Stimulated activated CD8-positive, alpha-beta memory T cell treated with anti-CD3 and anti-CD28 coated beads, Interleukin-15, amount 100 ng/mL, for 1 hour (primary cell): ENCODE data around the gene GPC5.

Experiments
- DNase-seq: peaks from one replicate; pipeline ENCODE4 v3.0.0-alpha.2; 2020; ENCODE audit warnings: low read depth

Gene GPC5

DNA sequence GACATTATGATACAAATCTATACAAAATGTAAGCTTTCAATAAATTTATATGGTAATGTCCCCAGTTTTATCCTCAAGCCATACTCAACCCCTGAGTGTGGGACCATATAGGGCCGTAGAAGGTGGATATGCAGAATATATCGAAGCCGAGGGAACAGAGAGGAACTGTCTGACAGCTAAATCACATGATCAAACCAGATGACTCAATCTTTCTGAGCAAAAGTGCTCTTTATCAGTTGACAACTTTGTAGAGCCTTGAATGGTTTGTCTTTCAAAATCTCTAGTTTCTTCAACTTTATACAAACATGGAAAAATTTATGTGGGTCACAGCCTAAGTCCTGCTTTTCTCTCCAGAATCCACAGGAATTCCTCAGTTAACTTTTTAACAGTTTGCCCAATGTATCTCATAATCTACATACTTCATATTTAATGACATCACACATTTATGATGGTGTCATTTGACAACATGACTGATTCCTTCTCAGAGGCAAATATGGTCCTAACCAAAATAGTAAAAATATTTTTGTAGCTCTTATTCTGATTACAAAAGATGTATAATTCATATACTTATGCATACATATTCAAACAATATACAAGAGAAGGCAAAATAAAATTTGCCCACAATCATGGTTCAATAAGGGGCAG, 1155.2 kb downstream of the GPC5 start:
- no peak for DNase-seq

DNA sequence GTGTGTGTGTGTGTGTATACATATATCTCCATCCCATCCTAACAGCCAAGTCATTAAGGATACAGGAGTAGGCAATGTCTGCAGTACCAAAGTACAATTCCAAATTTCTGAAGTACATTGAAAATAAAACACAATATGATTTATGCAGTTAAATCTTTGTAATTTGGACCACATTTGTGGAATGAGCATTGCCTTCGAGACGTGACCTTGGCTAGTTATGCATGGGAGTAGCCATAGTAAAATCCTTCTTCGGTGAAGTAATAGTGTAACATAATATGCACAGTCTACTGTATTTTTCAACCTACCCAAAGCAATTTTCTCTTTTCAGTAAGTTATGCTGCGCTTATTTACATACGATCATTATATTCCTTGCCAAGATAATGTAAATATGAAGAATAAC, 1162.5 kb downstream of the GPC5 start:
- DNase-seq, result no peak

DNA sequence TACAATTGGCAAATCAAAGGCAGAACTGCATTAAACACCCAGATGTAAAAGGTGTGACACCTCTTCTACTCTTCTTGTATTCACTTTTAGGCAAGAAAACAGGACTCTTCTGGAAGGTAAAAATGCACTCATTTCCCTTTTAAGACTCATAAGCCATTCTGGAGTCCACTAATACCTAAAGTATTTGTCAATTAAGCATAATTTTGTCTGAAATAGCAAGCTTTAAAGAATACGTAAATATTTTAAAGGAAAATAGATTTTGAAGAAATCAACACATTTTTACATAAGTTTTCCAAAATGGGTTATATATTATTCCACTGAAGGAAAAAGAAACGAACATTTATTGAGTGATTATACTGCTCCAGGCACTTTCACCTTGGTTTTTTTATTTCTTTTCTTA, 1166.5 kb downstream of the GPC5 start:
- DNase-seq, result no peak

DNA sequence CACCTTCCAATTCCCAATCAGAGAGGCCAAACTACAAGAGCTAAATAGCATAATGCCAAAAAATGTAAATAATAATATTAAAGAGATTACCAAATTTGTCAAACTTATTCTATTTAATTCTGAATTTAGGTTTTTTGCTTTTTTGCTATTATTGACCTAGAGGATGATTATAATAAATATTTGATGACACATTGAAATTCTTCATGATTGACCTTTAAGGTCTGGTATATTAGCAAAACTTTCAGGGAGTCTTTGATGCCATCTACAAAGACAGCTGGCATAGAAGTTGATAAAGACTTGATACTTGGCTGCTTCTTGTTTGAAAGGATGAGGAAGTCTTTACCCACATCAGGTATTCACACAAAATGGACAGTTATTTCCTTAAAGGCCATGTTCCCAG, 1168.3 kb downstream of the GPC5 start:
- no peak for DNase-seq

DNA sequence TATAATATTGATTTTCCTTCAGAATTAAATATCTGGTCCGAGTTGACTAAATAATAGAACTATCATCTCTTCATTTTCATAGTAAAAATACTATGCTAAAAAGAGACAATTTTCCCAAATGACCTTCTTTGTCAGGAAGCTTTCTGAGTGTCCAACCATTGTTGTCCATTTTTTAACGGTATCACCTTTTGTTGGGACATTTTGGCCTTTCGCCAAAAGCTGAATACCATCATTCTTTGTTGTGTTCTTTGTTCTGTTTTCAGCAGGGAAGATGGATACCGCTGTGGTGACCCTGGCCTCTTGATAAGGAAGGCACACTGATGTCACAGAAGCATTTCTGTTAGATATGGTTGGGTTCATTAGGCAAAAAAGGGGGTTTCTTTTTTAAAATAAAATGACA, 1173.8 kb downstream of the GPC5 start:
- DNase-seq, result no peak

DNA sequence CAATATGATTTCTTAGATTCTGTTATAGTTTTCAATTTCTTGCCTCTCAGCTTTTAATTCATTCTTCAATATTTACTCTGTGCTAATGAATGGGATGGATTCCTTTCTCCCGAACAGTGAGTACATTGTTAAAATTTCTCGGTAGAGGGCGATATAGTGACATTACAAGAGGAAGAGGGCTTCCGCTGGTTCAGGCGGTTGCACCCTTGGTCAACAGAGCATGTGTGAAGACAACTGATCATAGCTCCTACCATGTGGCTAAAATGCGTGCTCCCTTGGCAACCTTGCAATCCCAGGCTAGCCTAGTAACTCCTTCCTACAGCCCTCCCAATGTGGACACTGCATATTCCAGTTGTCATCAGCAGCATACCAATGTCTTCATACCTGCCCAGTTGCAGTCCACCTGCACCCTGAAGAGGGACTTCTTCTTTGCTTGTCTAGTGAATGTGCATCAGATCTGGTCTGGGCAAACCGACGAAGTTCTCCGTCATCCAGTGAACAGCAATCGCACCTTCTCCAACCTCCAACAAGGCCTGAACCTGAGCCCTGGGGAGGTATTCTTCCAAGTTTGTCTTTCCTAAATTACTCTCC, 1175.1 kb downstream of the GPC5 start:
- DNase-seq, result no peak

DNA sequence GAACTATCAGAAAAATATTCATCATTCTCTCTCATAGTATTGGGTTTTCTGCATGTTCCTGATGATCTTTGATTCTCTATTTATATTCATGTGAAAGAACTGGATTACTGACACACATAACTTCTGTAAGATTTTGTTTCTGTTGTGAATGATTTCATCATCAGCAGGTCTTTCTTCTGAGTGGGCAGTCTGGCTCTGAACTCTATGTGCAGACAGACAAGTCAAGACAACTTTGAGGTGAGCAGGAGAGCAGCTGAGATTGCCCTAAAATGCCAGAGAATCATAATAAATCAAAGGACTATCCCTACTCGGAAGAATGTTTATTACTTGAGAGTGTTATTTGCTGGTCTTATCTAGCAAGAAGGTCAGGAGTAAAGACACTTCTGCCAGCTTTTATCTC, 1176.1 kb downstream of the GPC5 start:
- DNase-seq, result no peak

DNA sequence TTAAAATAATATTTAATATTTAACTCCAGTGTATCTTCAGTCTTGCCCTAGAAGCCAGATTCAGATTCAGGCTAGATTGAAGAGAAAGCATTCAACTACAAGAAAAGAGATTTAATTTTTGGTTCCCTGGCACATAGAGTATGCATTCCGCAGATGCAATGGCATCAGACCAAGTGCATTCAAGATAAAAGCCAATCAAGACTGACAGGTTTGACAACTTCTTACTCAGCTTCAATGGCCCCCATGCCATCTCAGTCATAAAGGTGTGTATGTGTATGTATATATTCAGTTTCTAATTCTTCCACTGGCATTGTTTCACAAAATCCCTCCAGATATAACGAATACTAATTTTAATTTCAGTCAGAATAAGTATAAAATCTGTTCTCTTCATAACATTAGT, 1177.4 kb downstream of the GPC5 start:
- DNase-seq, result no peak

DNA sequence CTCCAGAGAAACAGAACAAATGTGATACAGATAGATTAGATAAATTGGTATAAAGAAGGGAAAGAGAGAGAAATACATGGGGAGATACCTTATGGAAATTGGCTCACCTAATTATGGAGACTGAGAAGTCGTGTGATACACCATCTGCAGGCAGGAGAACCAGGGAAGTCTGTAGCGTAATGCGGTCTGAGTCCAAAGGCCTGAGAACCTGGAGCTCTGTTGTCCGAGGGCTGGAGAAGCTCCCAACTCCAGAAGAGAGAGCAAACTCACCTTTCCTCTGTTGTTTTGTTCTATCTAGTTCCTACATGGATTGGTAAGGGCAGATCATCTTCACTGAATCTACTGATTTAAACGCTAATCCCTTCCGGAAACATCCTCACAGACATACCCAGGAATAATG, 1179.9 kb downstream of the GPC5 start:
- no peak for DNase-seq

DNA sequence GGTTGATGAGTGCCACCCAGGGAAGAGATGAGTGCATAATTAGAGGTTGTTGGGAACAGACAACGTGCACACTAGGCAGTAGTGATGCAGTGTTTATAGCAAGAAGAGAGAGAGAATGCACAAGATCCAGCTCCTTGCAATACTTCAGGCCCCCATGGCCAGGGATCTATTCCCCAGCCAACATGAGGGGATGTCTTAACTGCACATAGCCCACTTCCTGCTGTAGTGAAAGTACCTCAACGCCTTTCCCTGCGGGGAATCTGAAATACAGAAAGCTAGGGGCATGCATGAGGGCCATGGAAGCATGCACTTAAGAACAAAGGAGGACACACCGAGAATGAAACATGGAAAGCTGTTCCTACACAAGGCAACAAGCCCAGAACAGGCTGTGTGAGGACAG, 1191.5 kb downstream of the GPC5 start:
- DNase-seq, result no peak

DNA sequence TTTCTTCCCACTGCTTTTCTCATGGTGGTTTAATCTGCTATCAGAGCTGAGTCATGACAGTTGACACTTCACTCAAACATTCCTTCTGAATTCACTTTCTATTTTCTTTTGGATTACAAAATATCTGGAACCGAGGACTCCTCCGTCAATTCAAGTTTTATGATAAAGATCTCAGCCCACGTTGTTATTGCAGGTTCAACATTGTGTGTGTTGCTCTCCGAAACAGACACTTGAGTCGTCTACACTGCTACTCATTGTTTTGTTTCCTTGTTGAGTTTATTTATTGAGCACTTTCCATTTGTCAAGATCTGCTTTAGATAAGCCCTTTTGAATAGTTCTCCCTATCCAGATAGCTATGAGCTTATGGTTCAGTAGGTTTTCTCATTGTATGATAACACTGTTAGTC, 1192.1 kb downstream of the GPC5 start:
- DNase-seq, result no peak

DNA sequence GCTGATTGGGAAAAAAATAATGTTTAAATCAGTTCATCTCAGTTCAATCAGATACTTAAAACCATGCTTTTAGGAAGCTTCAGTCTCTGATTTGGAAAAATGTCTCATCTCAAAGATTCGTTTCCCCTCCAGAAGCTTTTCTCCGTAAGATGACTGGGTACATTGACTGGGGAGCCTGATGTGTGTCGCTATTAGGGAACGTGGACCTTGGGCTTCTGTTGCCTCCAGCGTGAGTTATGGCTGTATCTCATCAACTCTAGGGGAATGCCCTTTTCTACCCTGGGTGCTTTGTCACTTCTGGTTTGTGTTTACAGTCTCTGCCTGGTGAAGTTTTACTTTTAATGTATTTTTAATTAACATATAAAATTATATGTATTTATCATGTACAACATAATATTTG, 1192.7 kb downstream of the GPC5 start:
- no peak for DNase-seq

DNA sequence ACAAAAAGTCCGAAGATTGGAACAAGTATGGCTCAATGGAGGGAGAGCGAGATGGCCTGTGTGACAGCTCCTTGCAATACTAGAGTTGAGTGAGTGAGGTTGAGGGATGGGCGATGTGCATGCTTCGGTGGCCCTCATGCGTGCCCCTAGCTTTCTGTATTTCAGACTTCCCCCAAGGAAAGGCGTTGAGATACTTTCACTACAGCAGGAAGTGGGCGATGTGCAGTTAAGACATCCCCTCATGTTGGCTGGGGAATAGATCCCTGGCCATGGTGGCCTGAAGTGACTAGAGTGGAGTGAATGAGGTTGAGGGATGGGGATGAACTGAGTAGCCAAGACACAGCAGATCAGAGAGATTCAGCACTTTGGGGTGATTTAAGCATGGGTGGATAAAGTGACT, 1194.3 kb downstream of the GPC5 start:
- no peak for DNase-seq

DNA sequence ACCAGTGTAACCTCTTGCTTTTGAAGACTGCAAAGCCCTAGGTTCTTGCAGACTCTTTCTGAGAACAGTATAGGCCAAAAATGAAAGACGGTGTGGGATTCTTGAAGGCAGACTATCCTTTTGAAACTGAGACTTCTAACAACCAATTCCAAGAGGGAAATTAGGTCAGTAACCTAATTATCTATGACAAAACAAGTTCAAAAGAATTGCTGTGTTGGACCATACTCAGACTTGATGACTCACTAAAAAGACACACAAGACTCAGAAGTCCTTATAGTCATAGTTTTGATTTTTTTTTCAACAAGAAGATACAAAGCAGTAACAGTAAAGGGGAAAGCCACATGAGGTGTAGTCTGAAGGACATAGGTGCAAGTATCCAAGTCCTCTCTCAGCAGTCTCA, 1204.1 kb downstream of the GPC5 start:
- DNase-seq, result no peak

DNA sequence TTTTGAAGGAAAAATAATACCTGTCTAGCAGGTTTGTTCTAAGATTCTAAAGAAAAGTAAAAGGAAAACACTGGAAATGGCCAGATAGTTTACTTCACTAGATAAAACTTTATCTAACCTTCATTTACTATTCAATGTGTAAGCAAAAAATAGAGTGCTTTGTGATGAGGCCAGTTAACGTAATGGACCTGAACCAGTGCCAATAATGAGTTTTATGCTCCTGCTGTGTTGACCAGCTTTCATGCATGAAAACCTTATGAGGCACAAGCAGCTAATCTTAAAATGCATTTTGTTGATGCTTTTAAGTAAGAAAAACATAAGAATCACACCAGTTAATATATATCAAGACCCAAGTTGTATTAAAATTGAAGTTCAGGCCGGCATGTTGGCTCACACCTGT, 1211.0 kb downstream of the GPC5 start:
- DNase-seq, result no peak

DNA sequence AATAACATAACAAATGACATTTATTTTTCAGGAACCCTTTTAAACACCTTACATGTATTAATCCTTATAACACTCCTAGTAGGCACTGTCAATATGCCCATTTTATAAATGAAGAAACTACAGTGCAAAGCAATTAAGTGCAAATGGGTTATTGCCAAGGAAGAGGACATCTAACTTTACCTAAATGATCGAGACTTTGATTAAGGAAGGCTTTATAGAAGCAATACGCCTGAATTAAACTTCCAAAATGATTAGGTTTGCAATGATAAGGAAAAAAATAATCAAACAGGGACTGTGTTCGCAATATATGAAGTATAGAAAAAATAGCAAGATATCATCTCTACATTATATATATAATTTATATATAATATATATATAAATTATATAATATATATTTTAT, 1214.5 kb downstream of the GPC5 start:
- no peak for DNase-seq

DNA sequence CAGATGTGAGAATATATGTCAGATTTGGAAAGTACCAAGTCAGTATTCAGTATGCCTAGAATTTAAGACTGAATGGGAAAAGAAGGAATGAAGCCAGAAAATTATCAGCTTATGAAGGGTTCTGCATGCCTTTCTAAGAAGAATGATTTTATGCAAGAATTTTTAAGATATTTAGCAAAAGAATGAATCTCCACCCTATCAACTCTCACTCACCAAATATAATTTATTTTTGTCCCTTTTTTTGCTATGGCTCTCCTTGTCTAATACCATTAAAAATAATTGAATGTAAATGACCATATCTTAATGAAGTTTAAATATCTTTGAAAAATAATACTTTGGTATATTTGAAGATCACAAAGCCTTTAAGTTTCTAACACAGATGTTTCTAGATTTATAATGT, 1215.5 kb downstream of the GPC5 start:
- DNase-seq, result no peak

DNA sequence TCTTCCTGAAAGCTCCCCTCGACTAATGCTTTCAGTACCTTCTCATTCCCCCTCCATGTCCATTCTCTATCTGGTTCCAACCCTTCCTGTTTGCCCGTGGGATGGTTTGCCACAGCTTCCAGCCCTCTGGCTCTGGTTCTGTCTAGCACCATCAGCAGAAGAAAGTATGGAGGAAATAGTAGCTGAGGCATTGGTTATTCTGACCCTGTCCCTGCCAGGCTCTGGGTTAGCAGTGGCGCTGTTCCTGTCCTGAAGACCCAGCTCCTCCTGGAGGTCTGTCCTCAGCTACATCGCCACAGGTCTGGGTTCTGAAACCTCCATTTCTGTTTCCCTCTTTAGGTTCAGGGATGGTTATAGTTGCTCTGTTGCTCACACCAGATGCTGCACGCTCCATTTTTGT, 1223.6 kb downstream of the GPC5 start:
- no peak for DNase-seq

DNA sequence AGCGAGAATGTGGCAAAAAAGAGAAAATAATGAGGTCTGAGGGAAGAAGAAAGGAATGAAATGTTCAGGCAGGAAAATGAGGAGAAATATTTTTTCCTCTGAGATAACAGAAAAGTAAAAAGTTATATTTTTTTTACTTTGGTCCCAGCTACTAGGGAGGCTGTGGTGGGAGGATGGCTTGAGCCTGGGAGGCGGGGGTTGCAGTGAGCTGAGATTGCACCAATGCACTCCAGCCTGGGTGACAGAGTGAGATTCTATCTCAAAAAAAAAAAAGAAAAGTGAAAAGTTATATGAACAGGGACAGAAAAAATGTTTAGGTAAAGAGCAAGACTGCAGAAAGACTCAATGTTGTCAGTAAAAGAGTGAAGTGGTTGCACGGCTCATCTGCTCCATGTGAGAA, 1224.5 kb downstream of the GPC5 start:
- DNase-seq, result no peak

DNA sequence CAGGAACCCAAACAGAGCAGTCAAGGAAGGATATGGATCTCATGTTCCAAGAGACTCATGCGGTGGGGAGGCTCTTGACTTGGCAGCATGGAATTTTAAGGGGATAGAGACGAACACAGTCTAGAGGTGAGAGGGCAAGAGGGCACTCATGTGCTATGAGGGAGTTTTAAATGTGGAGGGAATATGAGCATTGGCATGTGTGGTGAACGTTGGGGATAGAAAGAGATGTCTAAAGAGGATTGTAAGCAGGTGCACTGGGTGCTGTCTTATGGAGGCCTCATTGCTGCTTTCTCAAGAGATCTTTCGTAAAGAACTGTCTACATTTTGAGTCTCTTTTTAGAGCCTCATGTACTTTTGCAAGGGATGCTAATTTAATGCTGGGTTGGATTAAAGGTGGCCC, 1227.9 kb downstream of the GPC5 start:
- no peak for DNase-seq

DNA sequence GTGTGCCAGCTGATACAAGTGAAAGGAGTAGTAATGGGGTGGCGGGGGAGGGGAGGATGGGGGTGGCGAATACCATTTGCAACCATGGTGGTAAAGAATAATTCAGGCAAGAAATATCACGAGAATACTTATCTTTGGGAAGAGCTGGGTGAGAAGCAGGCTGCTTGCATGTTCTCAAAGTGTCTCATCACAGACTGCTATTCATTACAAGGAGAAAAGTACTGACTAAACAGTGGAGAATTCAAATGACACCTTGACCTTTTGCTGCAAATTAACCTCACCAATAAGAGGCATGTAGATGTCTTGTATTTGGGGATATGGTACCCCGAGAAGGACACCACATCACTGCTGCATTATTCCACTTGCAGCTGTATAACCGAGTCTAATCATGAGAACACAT, 1242.5 kb downstream of the GPC5 start:
- DNase-seq, result no peak

DNA sequence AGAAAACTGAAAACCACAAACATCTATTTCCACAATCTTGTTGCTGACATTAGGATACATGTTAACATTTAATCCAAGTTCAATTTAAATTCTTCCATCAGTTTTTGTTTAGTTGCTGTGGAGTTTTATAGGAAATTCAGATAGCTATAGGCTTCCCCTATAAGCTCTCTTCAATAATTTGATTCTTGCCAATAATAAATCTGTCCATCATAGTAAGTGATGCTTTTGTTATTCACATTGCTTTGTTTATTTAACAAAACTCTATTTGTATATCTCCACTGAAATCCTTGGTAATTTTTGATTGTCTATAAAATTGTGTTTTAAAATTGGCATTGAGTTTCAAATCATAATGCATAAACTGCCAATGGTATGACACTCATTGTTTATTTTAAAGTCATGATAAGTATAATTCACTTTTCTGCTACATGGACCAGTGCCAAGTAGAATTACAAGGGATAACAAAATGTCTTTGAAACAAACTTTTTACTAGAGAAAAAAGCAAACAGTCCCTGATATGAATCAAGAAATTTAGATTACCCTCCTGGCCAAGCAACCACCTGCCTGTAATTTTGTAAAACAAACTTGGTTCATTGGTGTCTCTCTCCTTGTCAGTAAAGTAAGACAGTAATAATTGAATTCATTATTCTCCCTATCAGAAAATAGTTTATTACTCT, 1250.9 kb downstream of the GPC5 start:
- no peak for DNase-seq

DNA sequence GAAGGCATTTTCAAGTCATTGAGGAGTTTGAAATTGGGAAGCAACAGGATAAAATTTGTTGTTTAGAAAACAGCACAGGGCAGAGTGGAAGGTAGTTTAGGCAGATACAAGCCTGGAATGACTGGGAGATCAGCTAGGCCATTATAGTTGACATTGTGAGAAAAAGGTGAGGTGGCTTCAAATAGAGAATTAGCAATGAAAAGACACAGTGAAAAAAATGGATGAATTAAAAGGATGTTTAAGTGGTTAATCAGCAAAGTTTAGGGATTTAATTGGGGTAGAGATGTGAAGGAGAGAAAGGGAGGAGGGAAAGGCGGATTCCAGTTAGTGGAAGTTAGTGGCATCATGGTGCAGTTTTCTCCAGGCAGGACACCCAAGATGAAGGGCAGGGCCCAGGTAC, 1257.7 kb downstream of the GPC5 start:
- DNase-seq, result no peak

DNA sequence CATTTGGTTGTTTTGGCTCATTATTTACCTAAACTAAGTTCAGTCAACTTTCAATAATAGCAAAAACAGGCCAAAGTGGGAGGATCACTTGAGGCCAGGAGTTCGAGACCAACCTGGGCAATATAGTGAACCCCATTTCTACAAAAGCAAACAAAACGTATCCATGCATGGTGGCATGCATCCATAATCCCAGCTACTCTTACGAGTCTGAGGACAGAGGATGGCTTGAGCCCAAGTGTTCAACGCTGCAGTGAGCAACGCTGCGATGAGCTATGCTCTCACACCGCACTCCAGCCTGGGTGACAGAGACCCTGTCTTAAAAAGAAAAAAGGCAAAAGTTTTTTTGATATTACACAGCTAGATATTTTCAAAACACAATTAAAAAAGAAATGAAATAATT, 1258.2 kb downstream of the GPC5 start:
- DNase-seq, result no peak
